Lower lobe of right lung (tissue), 2 donors: ENCODE measurements around the gene HOMER2. TPM values are rescaled to one million over a fixed set of nuclear protein-coding genes. Genes with fewer than 3 reads are reported as not detected.

Experiments
- ATAC-seq, 2 donors: fragments of 200-7000 bp; cut with Tn5 transposase; one replicate each; pipeline ENCODE4 v1.9.1; 2020 to 2022; ENCODE audit warnings: mild to moderate bottlenecking in 2 of 2, moderate library complexity in 2 of 2
- DNase-seq: peaks from one replicate; pipeline ENCODE4 v3.0.0-alpha.2; 2020
- H3K27ac ChIP-seq: fragments of 200-600 bp; one replicate; pipeline ENCODE4 v1.8.0; 2022
- H3K27me3 ChIP-seq: fragments of 200-600 bp; one replicate; pipeline ENCODE4 v1.8.0; 2022; ENCODE audit warnings: low read depth
- H3K36me3 ChIP-seq: fragments of 200-600 bp; one replicate; pipeline ENCODE4 v1.8.0; 2022; ENCODE audit warnings: mild to moderate bottlenecking
- H3K4me1 ChIP-seq: fragments of 200-600 bp; one replicate; pipeline ENCODE4 v1.8.0; 2022
- H3K4me3 ChIP-seq: fragments of 200-600 bp; one replicate; pipeline ENCODE4 v1.8.0; 2022; ENCODE audit warnings: mild to moderate bottlenecking
- H3K9me3 ChIP-seq: fragments of 200-600 bp; one replicate; pipeline ENCODE4 v1.8.0; 2022
- CTCF ChIP-seq: fragments of 200-600 bp; IDR thresholded peaks from one replicate; pipeline ENCODE4 v1.8.0; 2022; ENCODE audit warnings: antibody characterized with exemption, mild to moderate bottlenecking
- intact Hi-C: fragments of 100-400 bp; cut with DNase I; formaldehyde crosslinking; loops from one replicate; pipeline ENCODE4 v1.11.0; 2022
- total RNA-seq: library from RNA; stranded (reverse); fragmentation: NEBNext Ultra II Directional; extraction: Animal tissue kit (Norgen Biotek cat#: 25700); gene quantifications from one replicate; pipeline ENCODE4 v1.2.1, GENCODE V29; 2021
- donor health status: DM: no; HTN: yes; CAD: no; lungs with severe emphysema.

Gene HOMER2
- total RNA-seq, 1 donor from 2014 or later, result 16.2 TPM

GRCh38 chr15:82890995-82891390, 61.5 kb downstream of the HOMER2 start:
- no peak overlapping the region for H3K27ac ChIP-seq
- no peak for ATAC-seq
- no peak for TF ChIP-seq CTCF
- H3K4me1 ChIP-seq, result no peaks in the 10 kb centered on the region
- H3K36me3 ChIP-seq, result no peaks in the 10 kb centered on the region
- H3K4me3 ChIP-seq, result no peak overlapping the region
- no peak for DNase-seq
- intact Hi-C loops, result no loop called here
- H3K27me3 ChIP-seq, result no peaks in the 10 kb centered on the region
- H3K9me3 ChIP-seq, result no peaks in the 10 kb centered on the region

- Histone ChIP-seq H3K27me3 (no peaks in the 10 kb centered on the region), H3K4me3 (no peak overlapping the region), H3K4me1 (no peaks in the 10 kb centered on the region), H3K9me3 (no peaks in the 10 kb centered on the region), H3K27ac (no peak overlapping the region), H3K36me3 (no peaks in the 10 kb centered on the region)
- intact Hi-C loops, result no loop called here
- DNase-seq (no peak), ATAC-seq (no peak)
- no peak for TF ChIP-seq CTCF
These were observed 62.1 kb downstream of the HOMER2 start for GRCh38 chr15:82890338-82890994.

GRCh38 chr15:82882273-82882928, 70.1 kb downstream of the HOMER2 start:
- ATAC-seq (no peak), DNase-seq (no peak)
- H3K9me3 ChIP-seq, result no peaks in the 10 kb centered on the region
- H3K36me3 ChIP-seq, result no peaks in the 10 kb centered on the region
- no peaks in the 10 kb centered on the region for H3K4me1 ChIP-seq
- intact Hi-C loops, result no loop called here
- no peak overlapping the region for H3K4me3 ChIP-seq
- no peak for TF ChIP-seq CTCF
- H3K27ac ChIP-seq, result no peak overlapping the region
- no peaks in the 10 kb centered on the region for H3K27me3 ChIP-seq

GRCh38 chr15:82881747-82882146, 70.8 kb downstream of the HOMER2 start:
- Histone ChIP-seq H3K4me1 (no peaks in the 10 kb centered on the region), H3K4me3 (no peak overlapping the region), H3K36me3 (no peaks in the 10 kb centered on the region), H3K9me3 (no peaks in the 10 kb centered on the region), H3K27ac (no peak overlapping the region), H3K27me3 (no peaks in the 10 kb centered on the region)
- intact Hi-C loops, result no loop called here
- ATAC-seq (no peak), DNase-seq (no peak)
- no peak for TF ChIP-seq CTCF

GRCh38 chr15:82880704-82881103, 71.8 kb downstream of the HOMER2 start:
- TF ChIP-seq CTCF, result no peak
- no peak for DNase-seq
- Histone ChIP-seq H3K4me3 (no peak overlapping the region), H3K27ac (no peak overlapping the region), H3K9me3 (no peaks in the 10 kb centered on the region), H3K36me3 (no peaks in the 10 kb centered on the region), H3K4me1 (no peaks in the 10 kb centered on the region), H3K27me3 (no peaks in the 10 kb centered on the region)
- ATAC-seq, result no peak
- intact Hi-C loops, result no loop called here
